ENCODE data around the gene SASS6. TPM values are rescaled to one million over a fixed set of nuclear protein-coding genes. Genes with fewer than 3 reads are reported as not detected.

The SASS6 gene
- total RNA-seq, 1 donor from 2014 or later: 11.1 TPM

DNA sequence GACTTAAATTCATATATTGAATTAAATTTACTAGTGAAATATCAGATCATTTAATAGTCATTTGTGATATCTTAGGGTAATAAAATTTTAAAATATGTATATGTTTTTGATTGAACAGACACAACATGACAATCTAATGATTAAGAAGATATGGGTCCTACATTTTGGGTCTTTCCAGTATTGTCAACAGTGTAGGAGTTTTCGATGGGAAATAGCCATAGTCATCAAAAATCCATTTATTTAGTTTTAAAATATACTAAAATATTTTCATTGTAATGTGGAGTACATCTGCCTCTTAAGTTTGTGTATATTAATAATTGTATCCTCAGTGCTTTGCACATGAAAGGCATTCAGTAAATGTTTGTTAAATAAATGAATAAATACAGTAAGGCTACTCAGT lies 14.2 kb upstream of the SASS6 start:
- no peaks in the 10 kb centered on the region for H3K4me1 Mint-ChIP-seq (ENCODE audit: low read depth)
- no peak for TF ChIP-seq CTCF (IDR thresholded peaks at IDR 0.05; ENCODE audit: unreplicated experiment)

GRCh38 chr1:100145116-100145515 lies 12.4 kb upstream of the SASS6 start:
- no peak for DNase-seq (ENCODE audit: low spot score, unreplicated experiment)
- Mint-ChIP-seq H3K4me1 (ENCODE audit: low read depth) (no peaks in the 10 kb centered on the region), H3K36me3 (ENCODE audit: insufficient read depth) (peaks cover 24% of the 10 kb centered on the region), H3K27me3 (no peaks in the 10 kb centered on the region), H3K27ac (no peak overlapping the region), H3K4me3 (ENCODE audit: low read depth) (no peak overlapping the region), H3K9me3 (ENCODE audit: low read depth) (no peaks in the 10 kb centered on the region)
- no peak for TF ChIP-seq CTCF (IDR thresholded peaks at IDR 0.05; ENCODE audit: unreplicated experiment)

More for the DNA sequence above, 14.2 kb upstream of the SASS6 start:
- Mint-ChIP-seq H3K9me3 (ENCODE audit: low read depth) (no peaks in the 10 kb centered on the region), H3K27me3 (no peaks in the 10 kb centered on the region), H3K4me3 (ENCODE audit: low read depth) (no peak overlapping the region), H3K27ac (no peak overlapping the region), H3K36me3 (ENCODE audit: insufficient read depth) (peaks cover 22% of the 10 kb centered on the region)
- no peak for DNase-seq (ENCODE audit: low spot score, unreplicated experiment)

GRCh38 chr1:100142343-100142742 lies 9.6 kb upstream of the SASS6 start:
- Mint-ChIP-seq H3K9me3 (ENCODE audit: low read depth) (no peaks in the 10 kb centered on the region), H3K27ac (no peak overlapping the region), H3K27me3 (no peaks in the 10 kb centered on the region), H3K4me3 (ENCODE audit: low read depth) (no peak overlapping the region), H3K36me3 (ENCODE audit: insufficient read depth) (peaks cover 29% of the 10 kb centered on the region), H3K4me1 (ENCODE audit: low read depth) (no peaks in the 10 kb centered on the region)
- TF ChIP-seq CTCF (IDR thresholded peaks at IDR 0.05; ENCODE audit: unreplicated experiment): no peak
- no peak for DNase-seq (ENCODE audit: low spot score, unreplicated experiment)

GRCh38 chr1:100141192-100141591 lies 8.5 kb upstream of the SASS6 start:
- TF ChIP-seq CTCF (IDR thresholded peaks at IDR 0.05; ENCODE audit: unreplicated experiment): no peak
- Mint-ChIP-seq H3K27ac (no peak overlapping the region), H3K36me3 (ENCODE audit: insufficient read depth) (peaks cover 27% of the 10 kb centered on the region), H3K27me3 (no peaks in the 10 kb centered on the region), H3K4me1 (ENCODE audit: low read depth) (no peaks in the 10 kb centered on the region), H3K4me3 (ENCODE audit: low read depth) (no peak overlapping the region), H3K9me3 (ENCODE audit: low read depth) (no peaks in the 10 kb centered on the region)
- DNase-seq (ENCODE audit: low spot score, unreplicated experiment): no peak

DNA sequence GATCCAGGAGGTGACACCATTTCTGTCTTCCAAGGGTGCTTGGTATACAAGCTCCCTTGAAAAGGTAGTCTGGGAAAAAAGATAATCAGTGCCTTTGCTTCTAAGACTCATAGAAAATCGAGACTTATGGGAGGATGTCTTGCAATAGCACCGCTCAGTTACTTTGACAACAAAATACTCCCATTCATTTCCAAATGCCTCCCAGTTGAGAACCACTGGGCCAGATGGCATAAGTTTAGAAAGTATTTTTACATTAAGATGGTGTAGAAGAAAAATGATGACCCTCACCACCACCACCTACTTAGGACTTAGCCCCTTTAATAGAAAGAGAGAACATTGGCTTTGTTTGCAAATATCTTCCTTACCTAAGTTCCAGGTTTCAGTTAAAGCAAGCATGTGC lies 4.9 kb upstream of the SASS6 start:
- Mint-ChIP-seq H3K27me3 (no peaks in the 10 kb centered on the region), H3K4me1 (ENCODE audit: low read depth) (peaks cover 6% of the 10 kb centered on the region), H3K36me3 (ENCODE audit: insufficient read depth) (peaks cover 16% of the 10 kb centered on the region), H3K9me3 (ENCODE audit: low read depth) (no peaks in the 10 kb centered on the region), H3K27ac (no peak overlapping the region), H3K4me3 (ENCODE audit: low read depth) (no peak overlapping the region)
- no peak for DNase-seq (ENCODE audit: low spot score, unreplicated experiment)
- no peak for TF ChIP-seq CTCF (IDR thresholded peaks at IDR 0.05; ENCODE audit: unreplicated experiment)

Measured in progenitor cell of endocrine pancreas (in vitro differentiated cells).